SK-N-MC (cell line): ENCODE data around the gene FAM209A.

Source experiments
- EZH2 ChIP-seq: fragments of 200-600 bp; sonication (generic); IDR thresholded peaks from one replicate; pipeline ENCODE4 v1.6.1; 2017; ENCODE audit warnings: antibody characterized with exemption
- FOXP2 ChIP-seq: optimal IDR thresholded peaks from 2 replicates; pipeline ENCODE3; 2011; ENCODE audit warnings: mild to moderate bottlenecking, moderate library complexity; ENCODE audit not compliant: insufficient read depth; ENCODE audit errors: extremely low read length, control extremely low read depth
- POLR2AphosphoS5 ChIP-seq: IDR thresholded peaks from 2 replicates; pipeline ENCODE4 v1.6.1; 2012; ENCODE audit warnings: mild to moderate bottlenecking, low read depth, low read length, borderline replicate concordance

DNA sequence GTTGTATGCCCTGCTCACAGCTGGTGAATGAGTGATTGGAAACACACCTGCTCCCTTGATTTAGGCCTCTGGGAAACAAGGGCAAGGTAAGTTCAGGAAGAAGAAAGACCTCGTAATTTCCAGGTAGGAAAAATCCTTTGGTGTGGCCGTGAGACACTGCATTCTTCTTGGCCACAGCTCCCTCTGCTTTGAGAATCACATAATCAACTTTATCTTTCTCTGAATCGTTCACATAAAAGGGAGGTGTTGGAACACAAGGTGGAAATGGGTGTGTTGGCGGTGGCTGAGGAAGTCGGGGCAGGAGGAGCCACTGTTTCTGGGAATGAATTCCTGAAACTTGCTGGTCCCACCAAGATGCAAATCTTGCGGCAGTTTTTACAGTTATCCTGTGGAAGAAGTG is 34.4 kb downstream of the FAM209A start:
- no peak for TF ChIP-seq POLR2AphosphoS5
- TF ChIP-seq EZH2, result no peak
- no peak for TF ChIP-seq FOXP2
